ENCODE data around the gene OPRD1. TPM values are rescaled to one million over a fixed set of nuclear protein-coding genes. Genes with fewer than 3 reads are reported as not detected.

The OPRD1 gene
- total RNA-seq, 4 donors from 2014 or later: 0.15 to 0.24 (median 0.24) TPM; not detected in 1

DNA sequence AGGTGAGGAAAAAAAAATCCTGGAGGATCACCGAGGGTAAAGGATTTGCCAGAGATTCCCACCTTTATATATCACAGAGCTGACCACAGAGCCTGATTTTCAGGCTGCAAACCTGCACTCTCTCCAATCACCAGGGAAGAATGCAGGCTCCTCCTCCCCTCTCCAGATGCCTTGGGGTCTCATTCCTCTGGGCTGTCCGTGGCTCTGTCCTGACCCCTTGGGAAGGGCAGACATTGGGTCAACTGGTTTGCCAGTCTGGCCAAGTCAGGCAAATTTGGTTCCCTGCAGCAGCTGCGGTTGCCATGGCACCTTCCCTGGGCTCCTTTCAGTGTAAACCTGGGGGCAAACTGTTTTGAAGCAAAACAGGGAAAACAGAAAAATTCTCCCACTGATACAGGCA lies 11.6 kb upstream of the OPRD1 start:
- H3K4me1 ChIP-seq: no peaks in the 10 kb centered on the region
- no peak for ATAC-seq
- in situ Hi-C loops (cut with MboI; ENCODE audit: low sequenced_read_pairs in 4 of 4) (no loop called here), intact Hi-C loops (cut with DNase I; ENCODE audit: low total_unique reads) (no loop called here)
- no peaks in the 10 kb centered on the region for H3K36me3 ChIP-seq
- H3K4me3 ChIP-seq: no peak overlapping the region
- no peaks in the 10 kb centered on the region for H3K27me3 ChIP-seq
- TF ChIP-seq POLR2A (IDR thresholded peaks at IDR 0.05) (no peak), CTCF (IDR thresholded peaks at IDR 0.05 in 4 of 5, conservative IDR thresholded peaks at IDR 0.05 in 1 of 5) (no peak)
- no peaks in the 10 kb centered on the region for H3K9me3 ChIP-seq
- H3K27ac ChIP-seq: no peak overlapping the region
- DNase-seq: no peak

- Histone ChIP-seq H3K9me3 (no peaks in the 10 kb centered on the region), H3K27ac (no peak overlapping the region), H3K27me3 (no peaks in the 10 kb centered on the region), H3K36me3 (no peaks in the 10 kb centered on the region), H3K4me3 (no peak overlapping the region), H3K4me1 (no peaks in the 10 kb centered on the region)
- TF ChIP-seq CTCF (IDR thresholded peaks at IDR 0.05 in 4 of 5, conservative IDR thresholded peaks at IDR 0.05 in 1 of 5): no peak
- no peak for TF ChIP-seq POLR2A (IDR thresholded peaks at IDR 0.05)
- DNase-seq (no peak), ATAC-seq (no peak)
- intact Hi-C loops (cut with DNase I; ENCODE audit: low total_unique reads) (no loop called here), in situ Hi-C loops (cut with MboI; ENCODE audit: low sequenced_read_pairs in 4 of 4) (no loop called here)
Observed at GRCh38 chr1:28801461-28801860, 10.5 kb upstream of the OPRD1 start.

DNA sequence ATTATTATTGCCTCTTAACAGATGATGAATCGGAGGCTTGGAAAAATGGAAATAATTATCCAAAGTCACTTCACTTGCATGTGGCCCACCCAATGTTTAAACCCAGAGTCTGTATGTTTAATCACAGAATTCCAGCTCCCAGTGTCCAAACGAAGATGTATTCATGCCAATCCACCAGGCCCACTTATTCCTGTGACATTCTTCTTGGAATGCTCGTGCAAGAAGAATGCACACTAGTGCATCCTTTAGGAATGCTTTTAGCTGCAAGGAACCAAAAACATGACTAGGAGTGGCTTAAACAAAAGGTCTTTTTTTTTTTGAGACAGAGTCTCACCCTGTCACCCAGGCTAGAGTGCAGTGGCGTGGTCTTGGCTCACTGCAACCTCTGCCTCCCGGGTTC lies 8.9 kb upstream of the OPRD1 start:
- no peak overlapping the region for H3K4me3 ChIP-seq
- no peaks in the 10 kb centered on the region for H3K27me3 ChIP-seq
- no peaks in the 10 kb centered on the region for H3K9me3 ChIP-seq
- no peak for DNase-seq
- ATAC-seq: no peak
- TF ChIP-seq POLR2A (IDR thresholded peaks at IDR 0.05): no peak
- TF ChIP-seq CTCF (IDR thresholded peaks at IDR 0.05 in 4 of 5, conservative IDR thresholded peaks at IDR 0.05 in 1 of 5): no peak
- in situ Hi-C loops (cut with MboI; ENCODE audit: low sequenced_read_pairs in 4 of 4) (no loop called here), intact Hi-C loops (cut with DNase I; ENCODE audit: low total_unique reads) (no loop called here)
- H3K4me1 ChIP-seq: no peaks in the 10 kb centered on the region
- H3K36me3 ChIP-seq: no peaks in the 10 kb centered on the region
- H3K27ac ChIP-seq: no peak overlapping the region

GRCh38 chr1:28803662-28804061 lies 8.3 kb upstream of the OPRD1 start:
- H3K27ac ChIP-seq: no peak overlapping the region
- H3K27me3 ChIP-seq: peaks cover 0 to 3% (median 0%) of the 10 kb centered on the region in 3 donors
- TF ChIP-seq POLR2A (IDR thresholded peaks at IDR 0.05) (no peak), CTCF (IDR thresholded peaks at IDR 0.05 in 4 of 5, conservative IDR thresholded peaks at IDR 0.05 in 1 of 5) (no peak)
- no peaks in the 10 kb centered on the region for H3K9me3 ChIP-seq
- no peak overlapping the region for H3K4me3 ChIP-seq
- H3K36me3 ChIP-seq: no peaks in the 10 kb centered on the region
- DNase-seq (no peak), ATAC-seq (no peak)
- in situ Hi-C loops (cut with MboI; ENCODE audit: low sequenced_read_pairs in 4 of 4) (no loop called here), intact Hi-C loops (cut with DNase I; ENCODE audit: low total_unique reads) (no loop called here)
- H3K4me1 ChIP-seq: no peaks in the 10 kb centered on the region

GRCh38 chr1:28804071-28804470 lies 7.9 kb upstream of the OPRD1 start:
- ATAC-seq (no peak), DNase-seq (no peak)
- Histone ChIP-seq H3K9me3 (no peaks in the 10 kb centered on the region), H3K4me3 (no peak overlapping the region), H3K4me1 (no peaks in the 10 kb centered on the region), H3K27ac (no peak overlapping the region), H3K36me3 (no peaks in the 10 kb centered on the region), H3K27me3 (peaks cover 0 to 3% (median 0%) of the 10 kb centered on the region in 3 donors)
- intact Hi-C loops (cut with DNase I; ENCODE audit: low total_unique reads) (no loop called here), in situ Hi-C loops (cut with MboI; ENCODE audit: low sequenced_read_pairs in 4 of 4) (no loop called here)
- TF ChIP-seq CTCF (IDR thresholded peaks at IDR 0.05 in 4 of 5, conservative IDR thresholded peaks at IDR 0.05 in 1 of 5): no peak
- no peak for TF ChIP-seq POLR2A (IDR thresholded peaks at IDR 0.05)
